Parathyroid adenoma (tissue), 2 donors: ENCODE data around the gene DUSP28.

Experiments used
- H2AFZ ChIP-seq: fragments of 300-600 bp; sonication (generic); one replicate; pipeline ENCODE4 v1.7.0; 2017; ENCODE audit warnings: antibody characterized with exemption, mild to moderate bottlenecking
- H3K27ac ChIP-seq: fragments of 300-600 bp; sonication (generic); one replicate; pipeline ENCODE4 v1.7.0; 2017
- H3K27me3 ChIP-seq: fragments of 300-600 bp; sonication (generic); one replicate; pipeline ENCODE4 v1.7.0; 2017; ENCODE audit warnings: low read length; ENCODE audit not compliant: control insufficient read depth, insufficient read depth
- H3K36me3 ChIP-seq: fragments of 300-600 bp; sonication (generic); one replicate; pipeline ENCODE4 v1.7.0; 2017; ENCODE audit warnings: low read length; ENCODE audit not compliant: control insufficient read depth, insufficient read depth
- H3K4me1 ChIP-seq: fragments of 300-600 bp; sonication (generic); one replicate; pipeline ENCODE4 v1.7.0; 2017; ENCODE audit warnings: control low read depth
- H3K4me2 ChIP-seq: fragments of 300-600 bp; sonication (generic); one replicate; pipeline ENCODE4 v1.7.0; 2017; ENCODE audit warnings: low read length
- H3K4me3 ChIP-seq: fragments of 300-600 bp; sonication (generic); one replicate; pipeline ENCODE4 v1.7.0; 2017; ENCODE audit warnings: low read depth, low read length
- H3K79me2 ChIP-seq: fragments of 300-600 bp; sonication (generic); one replicate; pipeline ENCODE4 v1.7.0; 2017; ENCODE audit warnings: control low read depth
- H3K9ac ChIP-seq: fragments of 300-600 bp; sonication (generic); one replicate; pipeline ENCODE4 v1.7.0; 2017; ENCODE audit warnings: mild to moderate bottlenecking
- H3K9me3 ChIP-seq: fragments of 300-600 bp; sonication (generic); one replicate; pipeline ENCODE4 v1.7.0; 2017; ENCODE audit warnings: low read length; ENCODE audit not compliant: control insufficient read depth
- CTCF ChIP-seq: fragments of 300-600 bp; sonication (generic); IDR thresholded peaks from one replicate; pipeline ENCODE4 v1.7.0; 2017; ENCODE audit warnings: antibody characterized with exemption, mild to moderate bottlenecking
- donor health status: primary hyperparathyroidism.

DUSP28 gene

GRCh38 chr2:240567137-240567871 lies 7.1 kb downstream of the DUSP28 start:
- no peak overlapping the region for H3K9ac ChIP-seq

GRCh38 chr2:240567872-240568677 lies 7.9 kb downstream of the DUSP28 start, which contains the start of gene RNPEPL1:
TSS of gene RNPEPL1 (plus strand) at chr2:240568484. CDS start at chr2:240568587, 103 bp downstream.
- Histone ChIP-seq H3K9me3 (no peaks in the 10 kb centered on the region), H2AFZ (peak within 1 kb of the TSS; percentile 90), H3K4me1 (peaks cover 19% of the 10 kb centered on the region), H3K36me3 (no peaks in the 10 kb centered on the region), H3K27ac (peak within 1 kb of the TSS; percentile 65), H3K4me3 (peak within 1 kb of the TSS; percentile 44), H3K9ac (no peak within 1 kb of the TSS), H3K4me2 (peak within 1 kb of the TSS; percentile 94), H3K79me2 (peaks cover 2% of the 10 kb centered on the region), H3K27me3 (no peaks in the 10 kb centered on the region)
- TF ChIP-seq CTCF, result no peak

More at GRCh38 chr2:240567137-240567871, 7.1 kb downstream of the DUSP28 start:
- no peaks in the 10 kb centered on the region for H3K27me3 ChIP-seq
- H3K79me2 ChIP-seq, result peaks cover 2% of the 10 kb centered on the region
- no peaks in the 10 kb centered on the region for H3K36me3 ChIP-seq
- H3K9me3 ChIP-seq, result no peaks in the 10 kb centered on the region
- no peak for TF ChIP-seq CTCF
- H3K4me3 ChIP-seq, result peak overlapping the region; percentile 44
- peaks cover 19% of the 10 kb centered on the region for H3K4me1 ChIP-seq
- H2AFZ ChIP-seq, result peak overlapping the region; percentile 90
- H3K27ac ChIP-seq, result peak overlapping the region; percentile 65
- peak overlapping the region; percentile 94 for H3K4me2 ChIP-seq

GRCh38 chr2:240568678-240569522 lies 8.7 kb downstream of the DUSP28 start:
- H3K4me3 ChIP-seq, result peak overlapping the region; percentile 41
- H3K36me3 ChIP-seq, result no peaks in the 10 kb centered on the region
- H3K79me2 ChIP-seq, result peaks cover 2% of the 10 kb centered on the region
- H3K4me2 ChIP-seq, result peak overlapping the region; percentile 77
- H2AFZ ChIP-seq, result peak overlapping the region; percentile 83
- no peaks in the 10 kb centered on the region for H3K9me3 ChIP-seq
- H3K9ac ChIP-seq, result no peak overlapping the region
- TF ChIP-seq CTCF, result no peak
- no peak overlapping the region for H3K27ac ChIP-seq
- peaks cover 19% of the 10 kb centered on the region for H3K4me1 ChIP-seq
- no peaks in the 10 kb centered on the region for H3K27me3 ChIP-seq

GRCh38 chr2:240569523-240569997 lies 9.4 kb downstream of the DUSP28 start:
- Histone ChIP-seq H2AFZ (no peak overlapping the region), H3K36me3 (no peaks in the 10 kb centered on the region), H3K27ac (no peak overlapping the region), H3K27me3 (no peaks in the 10 kb centered on the region), H3K9me3 (no peaks in the 10 kb centered on the region), H3K4me3 (peak overlapping the region; percentile 41), H3K79me2 (peaks cover 2% of the 10 kb centered on the region), H3K4me1 (peaks cover 19% of the 10 kb centered on the region), H3K4me2 (peak overlapping the region; percentile 77), H3K9ac (no peak overlapping the region)
- no peak for TF ChIP-seq CTCF
